GM12873 (cell line): ENCODE measurements around the gene ACOX3.

Experiments
- CTCF ChIP-seq: IDR thresholded peaks from 2 replicates; pipeline ENCODE4 v1.5.1; 2012; ENCODE audit warnings: low read depth, mild to moderate bottlenecking, moderate library complexity, low read length, control low read depth; ENCODE audit not compliant: insufficient read depth; ENCODE audit errors: missing control alignments

The ACOX3 gene

GRCh38 chr4:8345946-8346814 is 94.3 kb downstream of the ACOX3 start:
- TF ChIP-seq CTCF = no peak

GRCh38 chr4:8345053-8345945 is 95.2 kb downstream of the ACOX3 start:
- TF ChIP-seq CTCF = no peak

GRCh38 chr4:8344377-8344776 is 96.1 kb downstream of the ACOX3 start:
- no peak for TF ChIP-seq CTCF

- no peak for TF ChIP-seq CTCF
These were observed 96.6 kb downstream of the ACOX3 start for GRCh38 chr4:8343967-8344331.

GRCh38 chr4:8343262-8343966 is 97.1 kb downstream of the ACOX3 start:
- TF ChIP-seq CTCF = no peak

- TF ChIP-seq CTCF = peak; percentile 18
These were observed 97.8 kb downstream of the ACOX3 start for GRCh38 chr4:8342651-8343261.
